Measurements from ENCODE around the gene SNRK.

GRCh38 chr3:43279532-43279931, 6.8 kb upstream of the SNRK start:
- no peak for TF ChIP-seq CTCF (IDR thresholded peaks at IDR 0.05)
- TF ChIP-seq POLR2A (IDR thresholded peaks at IDR 0.05): no peak

Data from testis (tissue), 2 donors.